OCI-LY7 (cell line): ENCODE data around the gene FBXL17.

Experiments used
- EZH2phosphoT487 ChIP-seq: fragments of 200-600 bp; sonication (generic); IDR thresholded peaks from 2 replicates; pipeline ENCODE4 v1.6.1; 2018; ENCODE audit warnings: low read depth, borderline replicate concordance, mild to moderate bottlenecking, mixed run types, antibody characterized with exemption, low read length, moderate library complexity, mixed read lengths
- TF ChIP-seq, protein P1 (sequence below): fragments of 200-600 bp; sonication (generic); conservative IDR thresholded peaks from 2 replicates; pipeline ENCODE4 v1.5.1; 2014; ENCODE audit warnings: mild to moderate bottlenecking, antibody characterized with exemption, low read length, moderate library complexity, mixed read lengths

DNA sequence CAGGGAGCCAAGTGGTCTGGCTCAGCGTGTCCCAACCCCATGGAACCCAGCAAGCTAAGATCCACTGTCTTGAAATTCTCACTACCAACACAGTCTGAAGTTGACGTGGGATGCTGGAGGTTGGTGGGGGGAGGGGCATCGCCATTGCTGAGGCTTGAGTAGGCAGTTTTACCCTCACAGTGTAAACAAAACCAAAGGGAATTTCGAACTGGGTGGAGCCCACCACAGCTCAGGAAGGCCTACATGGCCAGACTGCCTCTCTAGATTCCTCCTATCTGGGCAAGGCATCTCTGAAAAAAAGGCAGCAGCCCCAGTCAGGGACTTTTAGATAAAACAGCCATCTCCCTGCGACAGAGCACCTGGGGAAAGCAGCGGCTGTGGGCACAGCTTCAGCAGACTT lies 17.1 kb upstream of the FBXL17 start:
- TF ChIP-seq, protein P1, sequence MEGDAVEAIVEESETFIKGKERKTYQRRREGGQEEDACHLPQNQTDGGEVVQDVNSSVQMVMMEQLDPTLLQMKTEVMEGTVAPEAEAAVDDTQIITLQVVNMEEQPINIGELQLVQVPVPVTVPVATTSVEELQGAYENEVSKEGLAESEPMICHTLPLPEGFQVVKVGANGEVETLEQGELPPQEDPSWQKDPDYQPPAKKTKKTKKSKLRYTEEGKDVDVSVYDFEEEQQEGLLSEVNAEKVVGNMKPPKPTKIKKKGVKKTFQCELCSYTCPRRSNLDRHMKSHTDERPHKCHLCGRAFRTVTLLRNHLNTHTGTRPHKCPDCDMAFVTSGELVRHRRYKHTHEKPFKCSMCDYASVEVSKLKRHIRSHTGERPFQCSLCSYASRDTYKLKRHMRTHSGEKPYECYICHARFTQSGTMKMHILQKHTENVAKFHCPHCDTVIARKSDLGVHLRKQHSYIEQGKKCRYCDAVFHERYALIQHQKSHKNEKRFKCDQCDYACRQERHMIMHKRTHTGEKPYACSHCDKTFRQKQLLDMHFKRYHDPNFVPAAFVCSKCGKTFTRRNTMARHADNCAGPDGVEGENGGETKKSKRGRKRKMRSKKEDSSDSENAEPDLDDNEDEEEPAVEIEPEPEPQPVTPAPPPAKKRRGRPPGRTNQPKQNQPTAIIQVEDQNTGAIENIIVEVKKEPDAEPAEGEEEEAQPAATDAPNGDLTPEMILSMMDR, result no peak
- TF ChIP-seq EZH2phosphoT487, result no peak
